ENCODE measurements around the gene FKBP3. TPM values are rescaled to one million over a fixed set of nuclear protein-coding genes. Genes with fewer than 3 reads are reported as not detected.
A peak's percentile ranks its signal among the peaks of the same experiment; 100 is the strongest.
"Not testable (repeated sequence)": the region's sequence is repeated elsewhere in the genome, so short reads cannot be mapped to it uniquely, and the experiment has no call there.

Gene FKBP3
- total RNA-seq, 1 donor from 2014 or later: 49.6 TPM

DNA sequence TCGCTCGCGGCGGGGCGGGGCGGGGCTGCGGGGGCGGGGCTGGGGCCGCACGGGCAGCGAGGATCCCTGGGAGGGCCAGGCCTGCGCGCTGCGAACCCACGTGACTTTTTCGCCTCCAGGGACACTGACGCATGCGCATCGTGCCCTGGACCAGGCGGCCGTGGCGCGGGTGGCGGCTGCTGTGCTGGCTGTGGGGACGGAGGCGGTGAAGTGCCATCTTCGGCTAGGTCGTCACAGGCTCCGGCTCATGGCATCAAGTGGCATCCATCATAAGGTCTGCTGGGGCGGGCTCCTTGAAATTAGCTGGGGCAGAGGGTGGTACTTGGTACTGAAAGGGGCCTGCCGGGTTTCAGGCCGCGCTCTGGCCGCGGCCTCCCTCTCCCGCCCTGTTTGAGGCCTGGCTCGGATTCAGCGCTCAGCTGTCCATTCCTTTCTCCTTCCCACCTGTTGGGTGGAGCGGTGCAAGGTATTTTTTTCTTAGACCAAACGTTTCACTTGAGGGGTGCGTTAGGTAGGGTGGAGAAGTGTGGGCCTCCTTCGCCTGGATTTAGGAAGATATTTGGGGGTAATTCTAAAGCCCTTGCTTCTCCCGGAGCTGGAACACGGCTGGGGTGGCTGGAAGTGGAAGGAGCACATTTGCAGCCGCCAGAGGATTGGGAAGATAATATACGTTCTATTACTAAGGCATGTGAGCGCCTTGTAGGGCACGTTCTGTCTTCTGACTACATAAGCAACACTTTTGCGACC is 50.1 kb downstream of the FKBP3 start, which contains the start of gene PRPF39:
TSS of gene PRPF39 (plus strand) at position 141 of the 747 bp plus-strand sequence. CDS start 11,124 bp downstream, outside the sequence.
- Mint-ChIP-seq H3K27me3 (ENCODE audit: low read depth) (no peaks in the 10 kb centered on the region), H3K4me3 (ENCODE audit: unreplicated experiment) (peak within 1 kb of the TSS; percentile 98), H3K27ac (ENCODE audit: unreplicated experiment) (peak within 1 kb of the TSS; percentile 97), H3K4me1 (ENCODE audit: low read depth) (peaks cover 43% of the 10 kb centered on the region), H3K9me3 (ENCODE audit: low read depth) (no peaks in the 10 kb centered on the region), H3K36me3 (ENCODE audit: low read depth) (no peaks in the 10 kb centered on the region)
- peak; percentile 97 for DNase-seq (ENCODE audit: low spot score)
- TF ChIP-seq, protein P1, sequence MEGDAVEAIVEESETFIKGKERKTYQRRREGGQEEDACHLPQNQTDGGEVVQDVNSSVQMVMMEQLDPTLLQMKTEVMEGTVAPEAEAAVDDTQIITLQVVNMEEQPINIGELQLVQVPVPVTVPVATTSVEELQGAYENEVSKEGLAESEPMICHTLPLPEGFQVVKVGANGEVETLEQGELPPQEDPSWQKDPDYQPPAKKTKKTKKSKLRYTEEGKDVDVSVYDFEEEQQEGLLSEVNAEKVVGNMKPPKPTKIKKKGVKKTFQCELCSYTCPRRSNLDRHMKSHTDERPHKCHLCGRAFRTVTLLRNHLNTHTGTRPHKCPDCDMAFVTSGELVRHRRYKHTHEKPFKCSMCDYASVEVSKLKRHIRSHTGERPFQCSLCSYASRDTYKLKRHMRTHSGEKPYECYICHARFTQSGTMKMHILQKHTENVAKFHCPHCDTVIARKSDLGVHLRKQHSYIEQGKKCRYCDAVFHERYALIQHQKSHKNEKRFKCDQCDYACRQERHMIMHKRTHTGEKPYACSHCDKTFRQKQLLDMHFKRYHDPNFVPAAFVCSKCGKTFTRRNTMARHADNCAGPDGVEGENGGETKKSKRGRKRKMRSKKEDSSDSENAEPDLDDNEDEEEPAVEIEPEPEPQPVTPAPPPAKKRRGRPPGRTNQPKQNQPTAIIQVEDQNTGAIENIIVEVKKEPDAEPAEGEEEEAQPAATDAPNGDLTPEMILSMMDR (IDR thresholded peaks at IDR 0.05): no peak

DNA sequence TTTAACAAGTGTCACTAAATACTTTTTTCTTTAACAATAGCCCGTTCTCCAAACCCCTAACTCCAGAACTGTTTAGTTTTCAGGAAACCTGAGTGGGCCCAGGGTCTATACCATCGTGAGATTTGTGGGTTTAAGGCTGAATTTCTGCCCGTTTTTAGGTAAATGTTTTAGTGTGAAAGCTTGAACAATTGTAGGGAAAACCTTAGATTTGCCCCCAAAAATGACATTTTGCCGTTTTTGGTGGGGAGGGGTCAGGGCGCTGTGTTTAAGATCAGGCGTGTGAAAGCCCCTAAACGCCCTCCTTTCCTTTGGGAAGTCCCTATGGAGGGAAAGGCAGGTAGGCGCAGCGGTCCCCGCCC is 50.7 kb downstream of the FKBP3 start:
- Mint-ChIP-seq H3K36me3 (ENCODE audit: low read depth) (no peaks in the 10 kb centered on the region), H3K4me1 (ENCODE audit: low read depth) (peaks cover 40% of the 10 kb centered on the region), H3K4me3 (ENCODE audit: unreplicated experiment) (peak overlapping the region; percentile 98), H3K9me3 (ENCODE audit: low read depth) (no peaks in the 10 kb centered on the region), H3K27me3 (ENCODE audit: low read depth) (no peaks in the 10 kb centered on the region), H3K27ac (ENCODE audit: unreplicated experiment) (peak overlapping the region; percentile 45)
- no peak for DNase-seq (ENCODE audit: low spot score)
- TF ChIP-seq, protein P1 (IDR thresholded peaks at IDR 0.05): no peak

- Mint-ChIP-seq H3K36me3 (ENCODE audit: low read depth) (no peaks in the 10 kb centered on the region), H3K9me3 (ENCODE audit: low read depth) (no peaks in the 10 kb centered on the region), H3K27me3 (ENCODE audit: low read depth) (no peaks in the 10 kb centered on the region), H3K4me3 (ENCODE audit: unreplicated experiment) (no peak overlapping the region), H3K4me1 (ENCODE audit: low read depth) (peaks cover 31% of the 10 kb centered on the region), H3K27ac (ENCODE audit: unreplicated experiment) (no peak overlapping the region)
- TF ChIP-seq, protein P1 (IDR thresholded peaks at IDR 0.05): no peak
- no peak for DNase-seq (ENCODE audit: low spot score)
Observed at GRCh38 chr14:45082420-45082819, 51.9 kb downstream of the FKBP3 start.

GRCh38 chr14:45081096-45081495 is 53.2 kb downstream of the FKBP3 start:
- not testable (repeated sequence) for H3K9me3 Mint-ChIP-seq (ENCODE audit: low read depth); H3K4me3 Mint-ChIP-seq (ENCODE audit: unreplicated experiment); H3K27ac Mint-ChIP-seq (ENCODE audit: unreplicated experiment); H3K36me3 Mint-ChIP-seq (ENCODE audit: low read depth); H3K27me3 Mint-ChIP-seq (ENCODE audit: low read depth); DNase-seq (ENCODE audit: low spot score)
- H3K4me1 Mint-ChIP-seq (ENCODE audit: low read depth): peaks cover 18% of the 10 kb centered on the region

DNA sequence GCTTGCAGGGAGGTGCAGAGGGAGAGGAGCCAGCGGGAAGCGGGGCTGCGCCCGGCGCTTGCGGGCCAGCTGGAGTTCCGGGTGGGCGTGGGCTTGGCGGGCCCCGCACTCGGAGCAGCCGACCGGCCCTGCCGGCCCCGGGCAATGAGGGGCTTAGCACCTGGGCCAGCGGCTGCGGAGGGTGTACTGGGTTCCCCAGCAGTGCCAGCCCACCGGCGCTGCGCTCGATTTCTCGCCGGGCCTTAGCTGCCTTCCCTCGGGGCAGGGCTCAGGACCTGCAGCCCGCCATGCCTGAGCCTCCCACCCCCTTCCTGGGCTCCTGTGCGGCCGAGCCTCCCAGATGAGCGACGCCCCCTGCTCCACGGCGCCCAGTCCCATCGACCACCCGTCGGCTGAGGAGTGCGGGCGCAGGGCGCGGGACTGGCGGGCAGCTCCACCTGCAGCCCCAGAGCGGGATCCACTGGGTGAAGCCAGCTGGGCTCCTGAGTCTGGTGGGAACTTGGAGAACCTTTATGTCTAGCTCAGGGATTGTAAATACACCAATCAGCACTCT is 53.8 kb downstream of the FKBP3 start:
- H3K36me3 Mint-ChIP-seq (ENCODE audit: low read depth); H3K4me3 Mint-ChIP-seq (ENCODE audit: unreplicated experiment); H3K27ac Mint-ChIP-seq (ENCODE audit: unreplicated experiment); H3K27me3 Mint-ChIP-seq (ENCODE audit: low read depth); DNase-seq (ENCODE audit: low spot score); H3K9me3 Mint-ChIP-seq (ENCODE audit: low read depth): not testable (repeated sequence)
- peaks cover 12% of the 10 kb centered on the region for H3K4me1 Mint-ChIP-seq (ENCODE audit: low read depth)

DNA sequence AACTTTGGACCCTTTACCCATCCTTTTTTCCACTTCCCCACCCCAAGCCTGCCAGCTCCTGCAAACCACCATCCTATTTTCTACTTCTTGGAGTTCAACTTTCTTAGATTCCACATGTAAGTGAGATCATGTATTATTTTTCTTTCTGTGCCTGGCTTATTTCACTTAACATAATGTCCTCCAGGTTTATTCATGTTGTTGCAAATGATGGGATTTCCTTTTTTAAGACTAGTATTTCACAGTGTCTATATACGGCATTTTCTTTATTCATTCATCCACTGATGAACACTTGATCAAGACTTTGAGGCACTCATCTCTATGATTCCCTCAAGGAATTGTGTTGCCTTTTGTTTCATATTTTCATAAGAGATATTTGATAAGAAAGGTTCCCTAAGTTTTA is 56.0 kb downstream of the FKBP3 start:
- no peak overlapping the region for H3K27ac Mint-ChIP-seq (ENCODE audit: unreplicated experiment)
- no peaks in the 10 kb centered on the region for H3K9me3 Mint-ChIP-seq (ENCODE audit: low read depth)
- DNase-seq (ENCODE audit: low spot score): no peak
- no peak overlapping the region for H3K4me3 Mint-ChIP-seq (ENCODE audit: unreplicated experiment)
- no peaks in the 10 kb centered on the region for H3K27me3 Mint-ChIP-seq (ENCODE audit: low read depth)
- peaks cover 1% of the 10 kb centered on the region for H3K4me1 Mint-ChIP-seq (ENCODE audit: low read depth)
- TF ChIP-seq, protein P1 (IDR thresholded peaks at IDR 0.05): no peak
- no peaks in the 10 kb centered on the region for H3K36me3 Mint-ChIP-seq (ENCODE audit: low read depth)

Measured in chondrocyte (in vitro differentiated cells).